B cell (primary cell): ENCODE results near the gene LYPD8. TPM values are rescaled to one million over a fixed set of nuclear protein-coding genes. Genes with fewer than 3 reads are reported as not detected.
A peak's percentile ranks its signal among the peaks of the same experiment; 100 is the strongest.

Experiments used
- ATAC-seq: fragments of 200-7000 bp; cut with Tn5 transposase; one replicate; pipeline ENCODE4 v1.10.0; 2021; ENCODE audit warnings: low read depth, mild to moderate bottlenecking, moderate number of reproducible peaks, moderate library complexity
- CTCF ChIA-PET: fragments of 350-600 bp; sonication (Branson Sonifier 250); formaldehyde crosslinking; loops from one replicate; lab custom pipeline; 2021; ENCODE audit warnings: antibody characterized with exemption, inconsistent platforms; lab: Charles Lee
- POLR2A ChIA-PET: fragments of 350-600 bp; sonication (Branson Sonifier 250); formaldehyde crosslinking; loops from one replicate; lab custom pipeline; 2021; ENCODE audit warnings: antibody characterized with exemption; lab: Charles Lee
- DNase-seq: peaks from one replicate; pipeline ENCODE4 v3.0.0; 2013
- H2AFZ ChIP-seq: 2 replicates; pipeline ENCODE4 v1.6.1; 2012; ENCODE audit warnings: mild to moderate bottlenecking, low read depth, low read length; ENCODE audit not compliant: insufficient read depth, poor library complexity, severe bottlenecking
- H3K27ac ChIP-seq, 2 donors: 1 replicate in 1 of 2; 2 replicates in 1 of 2; pipeline ENCODE4 v1.5.1; 2012 to 2013; ENCODE audit warnings: low read length in 2 of 2, mild to moderate bottlenecking in 2 of 2, moderate library complexity in 1 of 2
- H3K27me3 ChIP-seq, 4 experiments: fragments of 200-600 bp in 1 of 4; sonication (generic) in 1 of 4; replicated peaks in 1 of 4; 1 replicate in 2 of 4; 2 replicates in 2 of 4; pipeline versions ENCODE4 v1.6.1 to v1.7.0; 2013 to 2016; ENCODE audit warnings: low read length in 3 of 4, mild to moderate bottlenecking in 2 of 4, mixed read lengths in 1 of 4, moderate library complexity in 1 of 4; ENCODE audit not compliant: insufficient read depth in 4 of 4, control insufficient read depth in 3 of 4; ENCODE audit errors: control extremely low read depth in 1 of 4
- H3K36me3 ChIP-seq, 2 experiments: replicated peaks in 1 of 2; 1 replicate in 1 of 2; 2 replicates in 1 of 2; pipeline versions ENCODE4 v1.6.1 to v1.7.1; 2013; ENCODE audit warnings: low read length in 1 of 2; ENCODE audit not compliant: insufficient read depth in 2 of 2, control insufficient read depth in 1 of 2; ENCODE audit errors: control extremely low read depth in 1 of 2, extremely low read depth in 1 of 2
- H3K4me1 ChIP-seq, 2 donors: fragments of 200-600 bp in 1 of 2; sonication (generic) in 1 of 2; 1 replicate in 1 of 2; 2 replicates in 1 of 2; pipeline versions ENCODE4 v1.5.1 to v1.6.1; 2013 to 2017; ENCODE audit warnings: low read length in 2 of 2; ENCODE audit not compliant: control insufficient read depth in 2 of 2, insufficient read depth in 2 of 2
- H3K4me2 ChIP-seq: replicated peaks from 2 replicates; pipeline ENCODE3; 2012; ENCODE audit warnings: mild to moderate bottlenecking, low read depth, low read length; ENCODE audit not compliant: poor library complexity, severe bottlenecking
- H3K4me3 ChIP-seq, 5 experiments: fragments of 200-600 bp in 1 of 5; sonication (generic) in 1 of 5; 1 replicate in 3 of 5; 2 replicates in 2 of 5; pipeline versions ENCODE4 v1.5.1 to v1.7.0; 2011 to 2016; ENCODE audit warnings: low read length in 4 of 5, mild to moderate bottlenecking in 4 of 5, low read depth in 2 of 5, control low read depth in 1 of 5, moderate library complexity in 1 of 5; ENCODE audit not compliant: insufficient read depth in 1 of 5; ENCODE audit errors: control extremely low read depth in 1 of 5, extremely low read depth in 1 of 5
- H3K79me2 ChIP-seq: fragments of 200-600 bp; sonication (generic); one replicate; pipeline ENCODE4 v1.6.0; 2016; ENCODE audit warnings: low read length; ENCODE audit not compliant: control insufficient read depth, insufficient read depth
- H3K9ac ChIP-seq: fragments of 200-600 bp; sonication (generic); 2 replicates; pipeline ENCODE4 v1.6.1; 2017; ENCODE audit warnings: mild to moderate bottlenecking, low read length, moderate library complexity
- H3K9me3 ChIP-seq, 3 donors: one replicate each; pipeline versions ENCODE4 v1.6.1 to v1.7.1; 2013; ENCODE audit warnings: low read length in 2 of 3; ENCODE audit not compliant: control insufficient read depth in 2 of 3, insufficient read depth in 1 of 3; ENCODE audit errors: control extremely low read depth in 1 of 3
- H4K20me1 ChIP-seq: 2 replicates; pipeline ENCODE4 v1.6.0; 2012; ENCODE audit warnings: mild to moderate bottlenecking, low read length; ENCODE audit not compliant: insufficient read depth, control insufficient read depth, poor library complexity, severe bottlenecking
- H3K27ac Mint-ChIP-seq: one replicate; pipeline ENCODE4 v1.8.0; 2021; ENCODE audit warnings: mixed read lengths
- H3K27me3 Mint-ChIP-seq: one replicate; pipeline ENCODE4 v1.8.0; 2021; ENCODE audit warnings: mixed read lengths
- H3K4me1 Mint-ChIP-seq: one replicate; pipeline ENCODE4 v1.8.0; 2021; ENCODE audit warnings: mixed read lengths
- H3K4me3 Mint-ChIP-seq: one replicate; pipeline ENCODE4 v1.8.0; 2021; ENCODE audit warnings: mixed read lengths
- H3K9me3 Mint-ChIP-seq: one replicate; pipeline ENCODE4 v1.8.0; 2022; ENCODE audit warnings: mixed read lengths; ENCODE audit not compliant: insufficient read depth
- EZH2 ChIP-seq: IDR thresholded peaks from 2 replicates; pipeline ENCODE4 v1.6.1; 2012; ENCODE audit warnings: borderline replicate concordance, low read depth, mild to moderate bottlenecking, moderate library complexity, low read length; ENCODE audit not compliant: insufficient read depth, poor library complexity, severe bottlenecking
- WGBS: methylation state at CpG from one replicate; pipeline ENCODE4 v1.1.5; 2013; ENCODE audit warnings: missing lambda C conversion rate; ENCODE audit not compliant: insufficient coverage; 5-methylcytosine and 5-hydroxymethylcytosine counted together
- intact Hi-C: fragments of 100-400 bp; cut with micrococcal nuclease; formaldehyde crosslinking; loops from one replicate; pipeline ENCODE4 v1.10.0; 2022
- polyA plus RNA-seq: library from polyadenylated mRNA; depleted of rRNA; stranded (reverse); fragments of >200 nt; gene quantifications from 2 replicates; pipeline ENCODE4 v1.2.3, GENCODE V29; 2012
- total RNA-seq, 2 donors: library from RNA; stranded (reverse); fragments of 120-200 nt in 1 of 2; gene quantifications; 1 replicate in 1 of 2; 2 replicates in 1 of 2; pipeline versions ENCODE4 v1.2.3 to v1.2.4, GENCODE V29; 2013 to 2022
- TF ChIP-seq, protein P1 (sequence below): fragments of 200-600 bp; IDR thresholded peaks from one replicate; pipeline ENCODE4 v1.8.0; 2022; ENCODE audit warnings: antibody characterized with exemption, mild to moderate bottlenecking

LYPD8 gene
- total and polyA plus RNA-seq, 2 donors (not counting 1 experiment from before 2014, with no cell fraction given): 0.10 TPM; not detected in 1

DNA sequence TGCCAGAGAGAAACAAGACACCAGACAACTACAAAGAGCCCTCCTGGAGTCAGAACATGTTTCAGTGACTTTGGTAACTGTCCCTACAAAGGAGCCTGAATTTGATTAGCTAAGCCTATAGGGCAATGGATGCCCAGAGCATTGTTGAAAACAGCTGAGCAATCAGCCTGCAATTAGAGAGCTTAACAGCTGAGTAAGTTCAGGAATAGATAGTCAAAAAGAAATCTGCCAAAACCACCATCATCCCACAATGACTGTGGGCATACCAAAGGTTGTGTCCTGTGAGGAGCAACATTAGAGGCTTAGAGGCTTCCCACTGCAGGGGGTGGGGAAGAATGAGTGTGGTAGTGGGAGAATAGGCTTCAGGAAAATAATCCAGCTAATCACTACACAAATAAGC, 38.0 kb upstream of the LYPD8 start:
- no peaks in the 10 kb centered on the region for H3K27me3 Mint-ChIP-seq
- intact Hi-C loops: no loop called here
- DNase-seq: no peak
- Histone ChIP-seq H2AFZ (peak overlapping the region; percentile 18), H3K27ac (peak overlapping the region; percentile 85 to 90), H3K9ac (peak overlapping the region; percentile 17), H4K20me1 (no peaks in the 10 kb centered on the region), H3K27me3 (no peaks in the 10 kb centered on the region), H3K9me3 (peaks cover 4 to 26% (median 26%) of the 10 kb centered on the region in 3 donors), H3K4me1 (peaks cover 48 to 55% of the 10 kb centered on the region in 2 donors), H3K79me2 (no peaks in the 10 kb centered on the region), H3K4me3 (no peak overlapping the region), H3K36me3 (no peaks in the 10 kb centered on the region), H3K4me2 (peak overlapping the region; percentile 67)
- ChIA-PET POLR2A (interaction anchor here (1.7 kb wide), 1 partner anchor 12 kb away, joined by 13 read pairs; no protein-coding TSS in a partner anchor), CTCF (interaction anchor here (0.6 to 6.5 kb wide), 3 partner anchors 13 to 172 kb away, joined by 3 to 74 read pairs (median 4); no protein-coding TSS in a partner anchor)
- H3K27ac Mint-ChIP-seq: peak overlapping the region; percentile 97
- no peak for ATAC-seq
- H3K9me3 Mint-ChIP-seq: peaks cover 11% of the 10 kb centered on the region
- H3K4me1 Mint-ChIP-seq: peaks cover 54% of the 10 kb centered on the region
- no peak for TF ChIP-seq EZH2
- TF ChIP-seq, protein P1, sequence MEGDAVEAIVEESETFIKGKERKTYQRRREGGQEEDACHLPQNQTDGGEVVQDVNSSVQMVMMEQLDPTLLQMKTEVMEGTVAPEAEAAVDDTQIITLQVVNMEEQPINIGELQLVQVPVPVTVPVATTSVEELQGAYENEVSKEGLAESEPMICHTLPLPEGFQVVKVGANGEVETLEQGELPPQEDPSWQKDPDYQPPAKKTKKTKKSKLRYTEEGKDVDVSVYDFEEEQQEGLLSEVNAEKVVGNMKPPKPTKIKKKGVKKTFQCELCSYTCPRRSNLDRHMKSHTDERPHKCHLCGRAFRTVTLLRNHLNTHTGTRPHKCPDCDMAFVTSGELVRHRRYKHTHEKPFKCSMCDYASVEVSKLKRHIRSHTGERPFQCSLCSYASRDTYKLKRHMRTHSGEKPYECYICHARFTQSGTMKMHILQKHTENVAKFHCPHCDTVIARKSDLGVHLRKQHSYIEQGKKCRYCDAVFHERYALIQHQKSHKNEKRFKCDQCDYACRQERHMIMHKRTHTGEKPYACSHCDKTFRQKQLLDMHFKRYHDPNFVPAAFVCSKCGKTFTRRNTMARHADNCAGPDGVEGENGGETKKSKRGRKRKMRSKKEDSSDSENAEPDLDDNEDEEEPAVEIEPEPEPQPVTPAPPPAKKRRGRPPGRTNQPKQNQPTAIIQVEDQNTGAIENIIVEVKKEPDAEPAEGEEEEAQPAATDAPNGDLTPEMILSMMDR: no peak
- no peak overlapping the region for H3K4me3 Mint-ChIP-seq

DNA sequence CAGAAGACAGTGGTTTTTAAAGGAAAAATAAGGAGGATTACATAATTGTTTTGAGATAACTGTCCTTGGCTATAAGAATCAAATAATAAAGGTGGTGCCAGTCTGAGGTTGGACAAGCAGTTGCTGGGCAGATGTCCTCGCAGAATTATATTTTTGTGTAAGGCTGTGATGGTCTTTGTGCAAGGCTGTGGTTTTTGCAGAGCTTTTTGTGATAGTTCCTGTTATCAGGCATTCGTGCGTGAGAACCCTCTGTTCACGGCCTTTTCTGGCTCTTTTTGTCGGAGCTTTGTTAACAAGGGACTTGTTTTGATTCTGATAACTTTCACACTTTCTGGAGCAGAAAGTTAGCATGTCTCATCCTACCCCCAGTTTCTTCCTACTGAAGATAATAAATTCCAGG, 36.8 kb upstream of the LYPD8 start:
- Mint-ChIP-seq H3K27ac (peak overlapping the region; percentile 97), H3K9me3 (peaks cover 11% of the 10 kb centered on the region), H3K27me3 (no peaks in the 10 kb centered on the region), H3K4me3 (peak overlapping the region; percentile 74), H3K4me1 (peaks cover 54% of the 10 kb centered on the region)
- DNase-seq: peak; percentile 64
- Histone ChIP-seq H3K4me2 (peak overlapping the region; percentile 67), H4K20me1 (no peaks in the 10 kb centered on the region), H3K9ac (peak overlapping the region; percentile 22), H3K27me3 (no peaks in the 10 kb centered on the region), H3K36me3 (no peaks in the 10 kb centered on the region), H3K4me3 (peak overlapping the region in 1 of 5 experiments; percentile 16), H2AFZ (peak overlapping the region; percentile 64), H3K9me3 (peaks cover 4 to 26% (median 26%) of the 10 kb centered on the region in 3 donors), H3K27ac (peak overlapping the region; percentile 85 to 90), H3K79me2 (no peaks in the 10 kb centered on the region), H3K4me1 (peaks cover 48 to 57% of the 10 kb centered on the region in 2 donors)
- ATAC-seq: peak; percentile 89
- intact Hi-C loops: loop anchor here (1.0 kb wide), 1 partner anchor 12 kb away; no protein-coding TSS in a partner anchor
- ChIA-PET CTCF (interaction anchor here (0.6 to 6.5 kb wide), 3 partner anchors 14 to 106 kb away, joined by 3 to 74 read pairs (median 3); no protein-coding TSS in a partner anchor), POLR2A (interaction anchor here (1.3 to 1.7 kb wide), 2 partner anchors 13 to 66 kb away, joined by 13 read pairs; partner anchors contain the start of gene ZNF692)
- 5% methylated on average over 4 of the region's 5 CpGs for WGBS
- TF ChIP-seq, protein P1: no peak
- no peak for TF ChIP-seq EZH2
